Measurements from ENCODE around the gene SGSM1. TPM values are rescaled to one million over a fixed set of nuclear protein-coding genes. Genes with fewer than 3 reads are reported as not detected.

SGSM1 gene
- total RNA-seq, 1 experiment from 2014 or later, result 4.3 TPM

- no peak overlapping the region for H2AFZ ChIP-seq (ENCODE audit: low read length)
- H2BK12ac ChIP-seq (ENCODE audit: insufficient read length, low read depth, low read length), result no peak overlapping the region
- peak overlapping the region; percentile 46 to 59 for H3K4me3 Mint-ChIP-seq
Observed at GRCh38 chr22:24950272-24950902, 144.4 kb downstream of the SGSM1 start.

More at GRCh38 chr22:24950272-24950902, 144.4 kb downstream of the SGSM1 start:
- H4K8ac ChIP-seq (replicated peaks; ENCODE audit: insufficient read length, low read depth, low read length), result no peak overlapping the region
- no peak overlapping the region for H2BK20ac ChIP-seq (ENCODE audit: low read depth, low read length, poor library complexity, severe bottlenecking)
- H3K27me3 ChIP-seq (ENCODE audit: insufficient read depth, low read length), result no peaks in the 10 kb centered on the region
- peak; percentile 93 for DNase-seq
- no peaks in the 10 kb centered on the region; a peak in 1 of 5 replicates for H3K9me3 Mint-ChIP-seq
- H3K23me2 ChIP-seq (ENCODE audit: insufficient read length, low read depth, low read length, poor library complexity, severe bottlenecking), result peaks cover 12% of the 10 kb centered on the region
- no peaks in the 10 kb centered on the region for H3K79me1 ChIP-seq (ENCODE audit: insufficient read depth, low read depth, low read length, poor library complexity, severe bottlenecking)
- no peak overlapping the region for H2BK15ac ChIP-seq (ENCODE audit: low read depth, low read length)
- no peak overlapping the region for H4K5ac ChIP-seq (ENCODE audit: insufficient read length, low read depth, low read length)
- no peak overlapping the region for H3T11ph ChIP-seq (ENCODE audit: low read length)
- H2AK5ac ChIP-seq (ENCODE audit: insufficient read length, low read length), result no peak overlapping the region
- H3K27ac ChIP-seq (ENCODE audit: insufficient read length, low read depth, low read length), result no peak overlapping the region
- H3K27me3 Mint-ChIP-seq (ENCODE audit: low read depth), result no peaks in the 10 kb centered on the region; the same call in 1 of the 2 replicates
- H3K79me2 ChIP-seq (ENCODE audit: insufficient read depth, low read length), result no peaks in the 10 kb centered on the region
- no peak overlapping the region for H3K18ac ChIP-seq (ENCODE audit: insufficient read length, low read depth, low read length)
- H3K4ac ChIP-seq (ENCODE audit: low read depth, low read length), result no peak overlapping the region
- no peak overlapping the region for H3K9ac ChIP-seq (ENCODE audit: extremely low read depth, insufficient read length, low read length)
- no peak overlapping the region for H2BK120ac ChIP-seq (ENCODE audit: low read depth, low read length, poor library complexity, severe bottlenecking)
- TF ChIP-seq CTCF (conservative IDR thresholded peaks at IDR 0.05), result no peak
- H3K23ac ChIP-seq (ENCODE audit: insufficient read length, low read depth, low read length), result no peak overlapping the region
- H3K4me1 ChIP-seq (ENCODE audit: insufficient read depth, low read length), result peaks cover 9% of the 10 kb centered on the region; the same call in 1 of the 2 replicates
- no peak overlapping the region for H4K91ac ChIP-seq (ENCODE audit: insufficient read length, low read depth, low read length)
- no peaks in the 10 kb centered on the region for H3K9me3 ChIP-seq (ENCODE audit: control insufficient read depth, low read depth, low read length)
- H4K20me1 ChIP-seq (ENCODE audit: control insufficient read depth, insufficient read depth, insufficient read length), result no peaks in the 10 kb centered on the region
- H3K36me3 Mint-ChIP-seq (ENCODE audit: insufficient read depth in 1 of 3, low read depth in 3 of 3), result peaks cover 0 to 2% (median 0%) of the 10 kb centered on the region in 3 experiments; a peak in 2 of 7 replicates
- H2BK5ac ChIP-seq (ENCODE audit: insufficient read length, low read length), result no peak overlapping the region
- no CpG with 5 or more reads among the region's 7 CpGs for WGBS (ENCODE audit: extremely low coverage, insufficient read length, low lambda C conversion rate)
- H3K4me1 Mint-ChIP-seq, result peaks cover 48 to 55% of the 10 kb centered on the region in 2 experiments
- H3K14ac ChIP-seq (ENCODE audit: insufficient read depth, low read length), result no peak overlapping the region
- H3K27ac Mint-ChIP-seq, result peak overlapping the region; percentile 45 to 79 (median 58); a peak in 5 of 7 replicates
- H3K4me2 ChIP-seq (ENCODE audit: insufficient read depth, insufficient read length, low read length), result no peak overlapping the region
- H3K56ac ChIP-seq (ENCODE audit: insufficient read length, low read depth, low read length), result no peak overlapping the region
